Stimulated activated CD4-positive, alpha-beta T cell treated with anti-CD3 and anti-CD28 coated beads, Interleukin-12 subunit alpha, Interleukin-12 subunit beta, amount 100 ng/mL, for 48 hours (primary cell): ENCODE data around the gene TMEM80.
"Not testable (repeated sequence)": the region's sequence is repeated elsewhere in the genome, so short reads cannot be mapped to it uniquely, and the experiment has no call there.

Experiments
- DNase-seq, 3 donors: peaks; one replicate each; pipeline ENCODE4 v3.0.0-alpha.2; 2020; ENCODE audit warnings: low read depth in 2 of 3, low spot score in 1 of 3

TMEM80 gene

GRCh38 chr11:679271-680207 lies 16.1 kb upstream of the TMEM80 start:
- DNase-seq, result no peak

GRCh38 chr11:680476-680875 lies 15.1 kb upstream of the TMEM80 start:
- DNase-seq, result no peak

- DNase-seq, result no peak
Observed at GRCh38 chr11:680970-681369, 14.6 kb upstream of the TMEM80 start.

GRCh38 chr11:686451-687243 lies 9.0 kb upstream of the TMEM80 start:
- DNase-seq, result no peak

GRCh38 chr11:687751-688150 lies 7.9 kb upstream of the TMEM80 start:
- DNase-seq, result no peak

- no peak for DNase-seq
Observed at GRCh38 chr11:688681-689080, 6.9 kb upstream of the TMEM80 start.

GRCh38 chr11:689625-690024 lies 6.0 kb upstream of the TMEM80 start:
- no peak for DNase-seq

- DNase-seq, result not testable (repeated sequence)
Observed at GRCh38 chr11:690244-690643, 5.4 kb upstream of the TMEM80 start.

- DNase-seq, result no peak
Observed at GRCh38 chr11:690738-691633, 4.6 kb upstream of the TMEM80 start.

- no peak for DNase-seq
Observed at GRCh38 chr11:691710-692590, 3.7 kb upstream of the TMEM80 start.

- no peak for DNase-seq
Observed at GRCh38 chr11:692824-693414, 2.7 kb upstream of the TMEM80 start.

GRCh38 chr11:693415-693831 lies 2.2 kb upstream of the TMEM80 start:
- DNase-seq, result no peak

- DNase-seq, result no peak
Observed at GRCh38 chr11:693887-694562, 1.6 kb upstream of the TMEM80 start.

- peak; percentile 98 to 99 (median 99) for DNase-seq
Observed at GRCh38 chr11:694563-695287, 891 bp upstream of the TMEM80 start, which contains the start of gene DEAF1. DEAF1 (minus strand) TSS chr11:695222; CDS start chr11:695047, 175 bp downstream.

- no peak for DNase-seq
Observed at GRCh38 chr11:695288-695537, 403 bp upstream of the TMEM80 start.

GRCh38 chr11:696955-697491 lies 1.4 kb downstream of the TMEM80 start:
- DNase-seq, result no peak

- DNase-seq, result no peak
Observed at GRCh38 chr11:697811-698311, 2.2 kb downstream of the TMEM80 start.

- no peak for DNase-seq
Observed at GRCh38 chr11:698493-699115, 3.0 kb downstream of the TMEM80 start.
